ENCODE measurements around the gene TRMT11. TPM values are rescaled to one million over a fixed set of nuclear protein-coding genes. Genes with fewer than 3 reads are reported as not detected.

Gene TRMT11
- total RNA-seq, 3 donors from 2014 or later (not counting 1 experiment from before 2014, with no cell fraction given), result 12.2 to 16.6 (median 12.7) TPM

- no peak overlapping the region for H3K27ac Mint-ChIP-seq
- no peaks in the 10 kb centered on the region for H3K36me3 Mint-ChIP-seq
- intact Hi-C loops (cut with micrococcal nuclease), result no loop called here
- no peak overlapping the region for H3K4me3 Mint-ChIP-seq
- Histone ChIP-seq H3K4me3 (ENCODE audit: low read length) (peak overlapping the region; percentile 76), H3K27ac (ENCODE audit: low read length) (no peak overlapping the region), H3K36me3 (ENCODE audit: control insufficient read depth, insufficient read depth, low read length) (no peaks in the 10 kb centered on the region), H3K27me3 (ENCODE audit: control insufficient read depth, insufficient read depth, low read length) (no peaks in the 10 kb centered on the region), H3K4me1 (ENCODE audit: control insufficient read depth, insufficient read depth, low read length) (no peaks in the 10 kb centered on the region), H3K9me3 (ENCODE audit: control insufficient read depth, insufficient read depth, low read length) (no peaks in the 10 kb centered on the region)
- no peaks in the 10 kb centered on the region for H3K4me1 Mint-ChIP-seq
- WGBS (ENCODE audit: insufficient coverage), result 70% methylated on average over 3 of the region's 4 CpGs
- H3K9me3 Mint-ChIP-seq, result no peaks in the 10 kb centered on the region
- DNase-seq (peak in 1 of 2 donors; percentile 7), ATAC-seq (no peak)
- H3K27me3 Mint-ChIP-seq (ENCODE audit: low read depth in 2 of 2), result no peaks in the 10 kb centered on the region
- no peak for TF ChIP-seq CTCF (IDR thresholded peaks at IDR 0.05)
These were observed 818 bp upstream of the TRMT11 start for GRCh38 chr6:125985522-125985921.

- Histone ChIP-seq H3K36me3 (ENCODE audit: control insufficient read depth, insufficient read depth, low read length) (no peaks in the 10 kb centered on the region), H3K27ac (ENCODE audit: low read length) (peak overlapping the region; percentile 65), H3K4me3 (ENCODE audit: low read length) (peak overlapping the region; percentile 76), H3K4me1 (ENCODE audit: control insufficient read depth, insufficient read depth, low read length) (no peaks in the 10 kb centered on the region), H3K9me3 (ENCODE audit: control insufficient read depth, insufficient read depth, low read length) (no peaks in the 10 kb centered on the region), H3K27me3 (ENCODE audit: control insufficient read depth, insufficient read depth, low read length) (no peaks in the 10 kb centered on the region)
- Mint-ChIP-seq H3K9me3 (no peaks in the 10 kb centered on the region), H3K4me3 (no peak overlapping the region), H3K4me1 (no peaks in the 10 kb centered on the region), H3K36me3 (no peaks in the 10 kb centered on the region), H3K27me3 (ENCODE audit: low read depth in 2 of 2) (no peaks in the 10 kb centered on the region), H3K27ac (no peak overlapping the region)
- intact Hi-C loops (cut with micrococcal nuclease), result no loop called here
- ATAC-seq, result no peak
- no peak for DNase-seq
- WGBS (ENCODE audit: insufficient coverage), result 0% methylated on average over 2 of the region's 3 CpGs
- TF ChIP-seq CTCF (IDR thresholded peaks at IDR 0.05), result no peak
These were observed 400 bp upstream of the TRMT11 start for GRCh38 chr6:125985979-125986300.

- ATAC-seq (peak; percentile 10 to 23 (median 12)), DNase-seq (peak in 1 of 2 donors; percentile 55)
- Mint-ChIP-seq H3K9me3 (no peaks in the 10 kb centered on the region), H3K4me3 (no peak overlapping the region), H3K27ac (no peak overlapping the region), H3K4me1 (no peaks in the 10 kb centered on the region), H3K36me3 (no peaks in the 10 kb centered on the region), H3K27me3 (ENCODE audit: low read depth in 2 of 2) (no peaks in the 10 kb centered on the region)
- peak overlapping the region; percentile 65 for H3K27ac ChIP-seq (ENCODE audit: low read length)
- no peaks in the 10 kb centered on the region for H3K36me3 ChIP-seq (ENCODE audit: control insufficient read depth, insufficient read depth, low read length)
- H3K4me3 ChIP-seq (ENCODE audit: low read length), result peak overlapping the region; percentile 76
- TF ChIP-seq CTCF (IDR thresholded peaks at IDR 0.05), result no peak
- 31% methylated on average over 10 of the region's 10 CpGs for whole genome bisulfite sequencing (ENCODE audit: insufficient coverage)
- no peaks in the 10 kb centered on the region for H3K27me3 ChIP-seq (ENCODE audit: control insufficient read depth, insufficient read depth, low read length)
- intact Hi-C loops (cut with micrococcal nuclease), result no loop called here
- H3K9me3 ChIP-seq (ENCODE audit: control insufficient read depth, insufficient read depth, low read length), result no peaks in the 10 kb centered on the region
- H3K4me1 ChIP-seq (ENCODE audit: control insufficient read depth, insufficient read depth, low read length), result no peaks in the 10 kb centered on the region
These were observed 782 bp downstream of the TRMT11 start for GRCh38 chr6:125987026-125987617.

GRCh38 chr6:125988280-125988679 lies 1.9 kb downstream of the TRMT11 start:
- H3K27me3 Mint-ChIP-seq (ENCODE audit: low read depth in 2 of 2), result no peaks in the 10 kb centered on the region
- H3K27ac ChIP-seq (ENCODE audit: low read length), result no peak overlapping the region
- no peak for TF ChIP-seq CTCF (IDR thresholded peaks at IDR 0.05)

More at GRCh38 chr6:125988280-125988679, 1.9 kb downstream of the TRMT11 start:
- no peaks in the 10 kb centered on the region for H3K9me3 Mint-ChIP-seq
- no peaks in the 10 kb centered on the region for H3K36me3 Mint-ChIP-seq
- H3K27me3 ChIP-seq (ENCODE audit: control insufficient read depth, insufficient read depth, low read length), result no peaks in the 10 kb centered on the region
- H3K27ac Mint-ChIP-seq, result no peak overlapping the region
- H3K9me3 ChIP-seq (ENCODE audit: control insufficient read depth, insufficient read depth, low read length), result no peaks in the 10 kb centered on the region
- H3K36me3 ChIP-seq (ENCODE audit: control insufficient read depth, insufficient read depth, low read length), result no peaks in the 10 kb centered on the region
- no peak overlapping the region for H3K4me3 ChIP-seq (ENCODE audit: low read length)
- H3K4me1 ChIP-seq (ENCODE audit: control insufficient read depth, insufficient read depth, low read length), result no peaks in the 10 kb centered on the region
- no peak for ATAC-seq
- H3K4me1 Mint-ChIP-seq, result no peaks in the 10 kb centered on the region
- intact Hi-C loops (cut with micrococcal nuclease), result no loop called here
- DNase-seq, result peak in 1 of 2 donors; percentile 5
- H3K4me3 Mint-ChIP-seq, result no peak overlapping the region

Data from natural killer cell (primary cell).